DMS 273 (cell line): Measurements from ENCODE around the gene LASP1.
A peak's percentile ranks its signal among the peaks of the same experiment; 100 is the strongest.
"Not testable (repeated sequence)": the region's sequence is repeated elsewhere in the genome, so short reads cannot be mapped to it uniquely, and the experiment has no call there.

Experiments used
- DNase-seq: peaks from one replicate; lab custom pipeline; 2025; ENCODE audit not compliant: unreplicated experiment; lab: John Stamatoyannopoulos, UW

LASP1 gene

GRCh38 chr17:38906460-38907228, 36.8 kb downstream of the LASP1 start:
- DNase-seq: no peak

DNA sequence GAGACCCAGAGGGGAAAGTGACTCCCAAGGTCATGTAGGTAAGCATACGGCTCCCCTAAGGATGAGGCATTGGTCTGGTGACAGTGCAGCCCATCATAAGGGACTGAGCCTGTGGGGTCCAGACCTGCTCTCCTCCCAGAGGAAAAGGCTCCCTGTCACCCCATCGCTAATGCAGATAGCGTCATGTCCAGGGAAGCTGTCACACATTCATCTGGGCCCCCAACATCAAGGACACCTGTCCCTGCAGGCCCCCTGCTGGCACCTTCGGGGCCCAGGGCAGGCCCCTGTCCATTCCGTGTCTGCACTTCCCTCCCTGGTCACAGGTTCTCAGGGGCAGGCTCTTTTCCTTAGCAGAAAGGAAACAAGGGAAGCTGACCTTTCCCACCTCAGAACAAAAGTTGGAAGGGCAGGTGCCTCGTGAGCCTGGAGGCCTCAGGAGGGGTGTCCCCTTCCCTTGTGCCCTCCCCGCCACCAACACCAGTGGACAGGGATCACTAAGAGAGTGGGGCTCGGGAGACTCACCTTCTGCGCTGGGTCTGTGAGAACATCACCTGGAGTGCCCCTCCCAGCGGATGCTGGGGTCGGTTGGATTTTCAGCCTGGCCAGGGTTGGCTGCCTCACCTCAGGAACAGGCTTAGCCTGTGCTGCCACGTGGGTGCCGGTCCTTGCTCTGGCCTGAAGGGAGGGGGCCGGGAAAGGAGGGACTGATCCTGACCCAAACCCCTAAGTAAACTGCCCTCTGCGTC, 38.2 kb downstream of the LASP1 start:
- DNase-seq: no peak

DNA sequence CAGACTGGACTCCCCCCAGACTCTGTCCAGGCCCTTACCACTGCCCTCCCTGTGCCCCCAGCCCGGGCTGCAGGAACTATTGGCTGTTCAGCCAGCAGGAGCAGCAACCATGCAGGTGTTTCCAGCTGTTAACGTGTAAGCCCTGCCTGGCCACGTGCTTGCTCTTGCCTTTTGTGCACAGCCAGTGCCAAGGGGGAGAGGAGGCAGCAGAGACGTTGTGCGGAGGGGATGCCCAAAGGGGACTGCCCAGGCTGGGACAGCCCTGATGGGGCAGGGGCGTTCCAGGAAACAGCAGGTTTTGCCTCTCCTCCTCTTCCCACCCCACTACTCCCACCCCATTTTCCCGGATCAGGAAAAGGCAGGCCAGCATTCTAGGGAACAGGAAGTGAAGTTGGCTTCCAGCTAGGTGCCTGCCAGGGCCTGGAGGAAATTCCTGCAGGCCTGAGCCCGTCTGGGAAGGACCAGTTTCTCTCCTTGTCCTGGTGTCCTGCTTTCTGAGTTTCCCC, 38.9 kb downstream of the LASP1 start:
- no peak for DNase-seq

DNA sequence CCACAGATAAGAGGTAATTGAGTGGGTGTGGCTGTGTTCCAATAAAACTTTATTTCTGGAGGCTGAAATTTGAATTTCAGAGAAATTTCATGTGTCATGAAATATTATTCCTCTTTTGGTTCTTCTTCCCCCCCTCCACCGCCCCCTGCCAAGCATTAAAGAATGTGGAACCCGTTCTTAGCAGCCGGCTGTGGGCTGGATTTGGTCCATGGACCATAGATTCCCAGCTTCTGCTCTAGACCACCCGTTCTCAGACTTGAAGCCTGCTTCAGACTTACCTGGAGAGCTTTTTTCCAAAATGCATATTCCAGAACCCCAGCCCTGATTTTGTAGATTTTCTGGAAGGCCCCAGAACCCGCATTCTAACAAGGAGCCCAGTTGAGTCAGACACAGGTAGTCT, 40.5 kb downstream of the LASP1 start:
- no peak for DNase-seq

GRCh38 chr17:38911081-38911730, 41.3 kb downstream of the LASP1 start:
- no peak for DNase-seq

DNA sequence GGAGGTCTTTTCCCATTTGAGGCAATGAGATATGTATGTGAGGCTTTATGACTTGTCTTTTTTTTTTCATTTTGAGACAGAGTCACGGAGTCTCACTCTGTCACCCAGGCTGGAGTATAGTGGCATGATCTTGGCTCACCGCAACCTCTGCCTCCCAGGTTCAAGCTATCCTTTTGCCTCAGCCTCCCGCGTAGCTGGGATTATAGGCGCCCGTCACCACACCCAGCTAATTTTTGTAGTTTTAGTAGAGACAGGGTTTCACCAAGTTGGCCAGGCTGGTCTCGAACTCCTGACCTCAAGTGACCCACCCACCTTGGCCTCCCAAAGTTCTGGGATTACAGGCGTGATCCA, 41.8 kb downstream of the LASP1 start:
- DNase-seq: not testable (repeated sequence)

DNA sequence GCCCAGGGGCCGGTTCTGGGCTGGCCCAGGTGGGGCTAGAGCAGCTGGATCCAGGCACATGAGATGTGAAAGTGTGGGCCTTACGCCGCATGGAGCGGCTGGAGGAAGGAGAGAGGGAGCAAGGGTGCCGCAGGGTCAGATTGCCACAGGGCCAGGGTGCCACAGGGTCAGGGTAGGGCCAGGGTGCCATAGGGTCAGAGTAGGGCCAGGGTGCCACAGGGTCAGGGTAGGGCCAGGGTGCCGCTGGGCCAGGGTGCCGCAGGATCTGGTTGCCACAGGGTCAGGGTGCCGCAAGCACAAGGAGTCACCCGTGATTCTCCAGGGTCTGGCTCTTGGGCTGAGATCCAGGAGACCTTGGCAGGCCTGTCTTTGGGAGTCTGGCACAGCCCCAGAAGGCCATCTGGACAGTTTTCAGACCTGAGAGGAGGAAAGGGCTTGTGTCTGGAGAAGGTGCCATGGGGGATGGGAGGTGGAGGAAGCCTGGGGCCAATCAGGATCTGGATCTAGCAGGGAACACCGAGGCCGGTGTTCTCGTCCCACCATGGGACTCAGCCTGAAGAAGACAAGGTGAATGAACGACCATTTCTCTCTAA, 42.5 kb downstream of the LASP1 start:
- peak; percentile 89 for DNase-seq

GRCh38 chr17:38914741-38915638, 45.1 kb downstream of the LASP1 start:
- DNase-seq: no peak

DNA sequence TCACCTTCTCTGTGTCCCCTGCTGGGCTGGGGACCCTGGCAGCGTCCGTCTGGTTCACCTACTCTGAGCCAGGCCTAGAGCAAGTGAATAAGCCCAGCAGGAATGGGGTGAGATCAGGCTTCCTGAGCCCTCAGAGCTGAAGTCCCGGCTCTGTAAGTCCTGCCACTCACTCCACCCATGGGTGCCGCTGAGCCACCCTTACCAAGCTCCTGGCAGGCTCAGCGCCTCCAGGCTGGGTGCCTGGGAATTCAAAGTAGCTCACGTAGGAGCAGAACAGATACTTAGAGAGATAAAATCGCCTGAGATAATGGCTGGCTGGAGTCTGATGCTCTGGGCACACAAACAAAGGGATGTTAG, 45.8 kb downstream of the LASP1 start:
- DNase-seq: no peak

DNA sequence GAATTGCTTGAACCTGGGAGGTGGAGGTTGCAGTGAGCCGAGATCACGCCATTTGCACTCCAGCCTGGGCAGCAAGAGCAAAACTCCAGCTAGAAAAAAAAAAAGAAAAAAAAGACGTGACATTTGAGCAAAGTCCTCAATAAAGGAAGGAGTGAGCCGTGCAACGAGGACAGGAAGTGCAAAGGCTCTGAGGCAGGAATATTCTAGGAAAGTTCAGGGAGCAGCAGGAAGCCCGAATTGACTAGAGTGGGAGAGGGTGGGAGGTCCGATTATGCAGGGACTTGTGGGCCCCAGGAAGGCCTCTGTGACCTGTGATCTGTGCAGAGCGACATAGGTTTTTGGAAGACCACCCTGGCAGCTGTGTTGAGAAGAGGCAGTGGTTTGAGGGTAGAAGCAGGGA, 46.9 kb downstream of the LASP1 start:
- no peak for DNase-seq

- no peak for DNase-seq
These were observed 47.4 kb downstream of the LASP1 start for GRCh38 chr17:38917259-38917658.

DNA sequence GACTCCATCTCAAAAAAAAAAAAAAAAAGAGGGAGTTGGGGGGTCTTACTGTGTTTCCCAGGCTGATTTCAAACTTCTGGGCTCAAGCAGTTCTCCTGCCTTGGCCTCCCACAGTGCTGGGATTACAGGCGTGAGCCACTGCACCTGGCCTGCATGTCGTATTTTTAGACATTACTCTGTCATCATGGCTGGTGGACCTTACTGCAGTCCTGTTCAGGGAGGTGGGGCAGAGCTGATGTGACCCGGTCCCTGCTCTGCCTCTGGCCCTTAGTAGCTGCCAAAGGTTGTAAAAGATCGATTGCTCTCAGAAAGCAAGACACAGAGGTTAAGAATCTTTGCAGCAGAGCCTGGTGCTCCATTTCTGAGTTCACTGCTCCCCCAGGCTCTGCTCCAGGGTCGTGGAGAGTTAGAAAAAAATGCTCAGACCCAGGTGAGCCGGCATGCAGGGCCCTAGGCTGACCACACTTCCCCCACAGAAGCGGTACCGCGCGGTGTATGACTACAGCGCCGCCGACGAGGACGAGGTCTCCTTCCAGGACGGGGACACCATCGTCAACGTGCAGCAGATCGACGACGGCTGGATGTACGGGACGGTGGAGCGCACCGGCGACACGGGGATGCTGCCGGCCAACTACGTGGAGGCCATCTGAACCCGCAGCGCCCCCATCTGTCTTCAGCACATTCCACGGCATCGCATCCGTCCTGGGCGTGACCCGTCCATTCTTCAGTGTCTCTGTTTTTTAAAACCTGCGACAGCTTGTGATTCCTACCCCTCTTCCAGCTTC, 48.5 kb downstream of the LASP1 start:
- DNase-seq: no peak

- no peak for DNase-seq
These were observed 49.1 kb downstream of the LASP1 start for GRCh38 chr17:38918916-38919315.

DNA sequence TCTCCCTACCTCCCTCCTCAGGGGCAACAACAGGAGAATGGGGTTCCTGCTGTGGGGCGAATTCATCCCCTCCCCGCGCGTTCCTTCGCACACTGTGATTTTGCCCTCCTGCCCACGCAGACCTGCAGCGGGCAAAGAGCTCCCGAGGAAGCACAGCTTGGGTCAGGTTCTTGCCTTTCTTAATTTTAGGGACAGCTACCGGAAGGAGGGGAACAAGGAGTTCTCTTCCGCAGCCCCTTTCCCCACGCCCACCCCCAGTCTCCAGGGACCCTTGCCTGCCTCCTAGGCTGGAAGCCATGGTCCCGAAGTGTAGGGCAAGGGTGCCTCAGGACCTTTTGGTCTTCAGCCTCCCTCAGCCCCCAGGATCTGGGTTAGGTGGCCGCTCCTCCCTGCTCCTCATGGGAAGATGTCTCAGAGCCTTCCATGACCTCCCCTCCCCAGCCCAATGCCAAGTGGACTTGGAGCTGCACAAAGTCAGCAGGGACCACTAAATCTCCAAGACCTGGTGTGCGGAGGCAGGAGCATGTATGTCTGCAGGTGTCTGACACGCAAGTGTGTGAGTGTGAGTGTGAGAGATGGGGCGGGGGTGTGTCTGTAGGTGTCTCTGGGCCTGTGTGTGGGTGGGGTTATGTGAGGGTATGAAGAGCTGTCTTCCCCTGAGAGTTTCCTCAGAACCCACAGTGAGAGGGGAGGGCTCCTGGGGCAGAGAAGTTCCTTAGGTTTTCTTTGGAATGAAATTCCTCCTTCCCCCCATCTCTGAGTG, 49.6 kb downstream of the LASP1 start:
- no peak for DNase-seq

DNA sequence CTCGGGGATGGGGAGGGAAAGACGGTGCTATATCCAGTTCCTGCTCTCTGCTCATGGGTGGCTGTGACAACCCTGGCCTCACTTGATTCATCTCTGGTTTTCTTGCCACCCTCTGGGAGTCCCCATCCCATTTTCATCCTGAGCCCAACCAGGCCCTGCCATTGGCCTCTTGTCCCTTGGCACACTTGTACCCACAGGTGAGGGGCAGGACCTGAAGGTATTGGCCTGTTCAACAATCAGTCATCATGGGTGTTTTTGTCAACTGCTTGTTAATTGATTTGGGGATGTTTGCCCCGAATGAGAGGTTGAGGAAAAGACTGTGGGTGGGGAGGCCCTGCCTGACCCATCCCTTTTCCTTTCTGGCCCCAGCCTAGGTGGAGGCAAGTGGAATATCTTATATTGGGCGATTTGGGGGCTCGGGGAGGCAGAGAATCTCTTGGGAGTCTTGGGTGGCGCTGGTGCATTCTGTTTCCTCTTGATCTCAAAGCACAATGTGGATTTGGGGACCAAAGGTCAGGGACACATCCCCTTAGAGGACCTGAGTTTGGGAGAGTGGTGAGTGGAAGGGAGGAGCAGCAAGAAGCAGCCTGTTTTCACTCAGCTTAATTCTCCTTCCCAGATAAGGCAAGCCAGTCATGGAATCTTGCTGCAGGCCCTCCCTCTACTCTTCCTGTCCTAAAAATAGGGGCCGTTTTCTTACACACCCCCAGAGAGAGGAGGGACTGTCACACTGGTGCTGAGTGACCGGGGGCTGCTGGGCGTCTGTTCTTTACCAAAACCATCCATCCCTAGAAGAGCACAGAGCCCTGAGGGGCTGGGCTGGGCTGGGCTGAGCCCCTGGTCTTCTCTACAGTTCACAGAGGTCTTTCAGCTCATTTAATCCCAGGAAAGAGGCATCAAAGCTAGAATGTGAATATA, 50.8 kb downstream of the LASP1 start:
- DNase-seq: no peak

GRCh38 chr17:38921756-38922411, 52.0 kb downstream of the LASP1 start:
- no peak for DNase-seq

DNA sequence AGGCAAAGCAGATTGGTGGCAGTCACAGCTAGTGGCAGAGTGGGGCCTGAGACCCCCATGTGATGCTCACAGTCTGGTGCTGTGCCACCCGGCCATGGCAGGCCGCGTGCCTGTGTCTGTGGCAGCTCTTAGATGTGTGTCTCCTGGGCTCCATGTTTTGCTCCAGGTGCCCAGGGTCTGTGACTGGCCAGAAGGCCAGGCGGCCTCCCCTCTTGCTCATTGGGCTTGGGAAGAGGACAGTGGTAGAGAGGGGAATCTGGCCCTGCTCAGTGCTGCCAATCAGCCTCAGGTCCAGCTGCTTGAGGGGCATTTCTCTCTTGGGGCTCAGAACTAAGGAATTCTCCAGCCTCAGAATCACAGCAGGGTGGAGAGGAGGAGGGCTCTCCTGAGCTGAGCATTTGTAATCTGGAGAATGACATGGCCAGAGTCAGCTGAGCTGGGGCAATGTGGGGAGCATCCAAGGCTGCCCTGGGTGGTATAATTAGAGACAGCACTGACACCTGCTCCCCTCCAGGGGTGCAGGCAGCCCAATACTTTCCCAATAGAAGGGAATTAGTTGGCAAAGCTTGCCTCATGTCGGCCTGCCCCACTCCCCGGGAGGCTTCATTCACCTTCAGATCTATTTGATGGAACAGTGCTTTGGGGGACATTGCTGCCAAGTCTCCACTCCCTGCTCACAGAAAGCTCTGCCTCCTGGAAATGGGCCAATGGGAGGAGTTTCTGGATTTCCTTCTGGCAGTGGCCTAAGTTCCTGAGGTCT, 52.9 kb downstream of the LASP1 start:
- peak; percentile 82 for DNase-seq
